Keratinocyte (primary cell): ENCODE measurements around the gene PPP1R37. TPM values are rescaled to one million over a fixed set of nuclear protein-coding genes. Genes with fewer than 3 reads are reported as not detected.

Experiments
- DNase-seq: peaks from one replicate; pipeline ENCODE4 v3.0.0-alpha.2; 2011; ENCODE audit warnings: low read depth, missing footprints, low spot score
- FAIRE-seq: peaks from 2 replicates; lab custom pipeline; 2011; peaks lifted over from hg19 to GRCh38; lab: Jason Lieb, UNC
- H2AFZ ChIP-seq: 2 replicates; pipeline ENCODE4 v1.6.0; 2012; ENCODE audit warnings: low read length, control low read depth, inconsistent platforms; ENCODE audit not compliant: control insufficient read depth
- H3K27ac ChIP-seq: 2 replicates; pipeline ENCODE4 v1.5.1; 2011; ENCODE audit warnings: low read length; ENCODE audit not compliant: control insufficient read depth, insufficient read depth
- H3K27me3 ChIP-seq: 3 replicates; pipeline ENCODE4 v1.6.0; 2011; ENCODE audit warnings: low read length; ENCODE audit not compliant: control insufficient read depth, insufficient read depth; ENCODE audit errors: extremely low read depth
- H3K36me3 ChIP-seq, 2 experiments: 2 replicates in 1 of 2; 3 replicates in 1 of 2; pipeline ENCODE4 v1.5.1; 2011; ENCODE audit warnings: low read length in 2 of 2, mild to moderate bottlenecking in 1 of 2; ENCODE audit not compliant: control insufficient read depth in 2 of 2, insufficient read depth in 2 of 2; ENCODE audit errors: extremely low read depth in 1 of 2
- H3K4me1 ChIP-seq: 3 replicates; pipeline ENCODE4 v1.5.1; 2011; ENCODE audit warnings: low read length; ENCODE audit not compliant: control insufficient read depth, insufficient read depth; ENCODE audit errors: extremely low read depth
- H3K4me2 ChIP-seq: 3 replicates; pipeline ENCODE4 v1.6.0; 2011; ENCODE audit warnings: low read depth, low read length; ENCODE audit not compliant: control insufficient read depth, insufficient read depth; ENCODE audit errors: extremely low read depth
- H3K4me3 ChIP-seq, 3 experiments: fragments of 200-600 bp in 1 of 3; sonication (generic) in 1 of 3; 2 replicates in 2 of 3; 3 replicates in 1 of 3; pipeline ENCODE4 v1.5.1; 2011 to 2016; ENCODE audit warnings: low read length in 3 of 3, mild to moderate bottlenecking in 3 of 3, control low read depth in 2 of 3, inconsistent platforms in 1 of 3, low read depth in 1 of 3, mixed read lengths in 1 of 3, mixed run types in 1 of 3, moderate library complexity in 1 of 3; ENCODE audit not compliant: control insufficient read depth in 2 of 3, insufficient read depth in 2 of 3; ENCODE audit errors: extremely low read depth in 1 of 3
- H3K79me2 ChIP-seq: 2 replicates; pipeline ENCODE4 v1.6.0; 2012; ENCODE audit warnings: low read length; ENCODE audit not compliant: control insufficient read depth, insufficient read depth
- H3K9ac ChIP-seq: 3 replicates; pipeline ENCODE4 v1.6.0; 2011; ENCODE audit warnings: low read length; ENCODE audit not compliant: control insufficient read depth, insufficient read depth; ENCODE audit errors: extremely low read depth
- H3K9me1 ChIP-seq: 3 replicates; pipeline ENCODE4 v1.6.0; 2011; ENCODE audit warnings: low read length; ENCODE audit not compliant: control insufficient read depth, insufficient read depth; ENCODE audit errors: extremely low read depth
- H3K9me3 ChIP-seq: 2 replicates; pipeline ENCODE4 v1.5.1; 2012; ENCODE audit warnings: low read depth, low read length; ENCODE audit not compliant: control insufficient read depth
- H4K20me1 ChIP-seq: 3 replicates; pipeline ENCODE4 v1.6.0; 2011; ENCODE audit warnings: low read length; ENCODE audit not compliant: control insufficient read depth, insufficient read depth; ENCODE audit errors: extremely low read depth
- EZH2 ChIP-seq: IDR thresholded peaks from one replicate; pipeline ENCODE4 v1.6.1; 2012; ENCODE audit warnings: inconsistent platforms, mild to moderate bottlenecking, low read length, moderate library complexity
- dilution Hi-C: fragments of 300-500 bp; cut with MboI; formaldehyde crosslinking; loops from one replicate; pipeline ENCODE4 v1.7.0; 2020; ENCODE audit warnings: low sequenced_read_pairs; ENCODE audit not compliant: extremely low pct_ligation_motif_present
- polyA plus RNA-seq, 5 experiments: library from polyadenylated mRNA; depleted of rRNA in 3 of 5; stranded (reverse) in 3 of 5; stranded (forward) in 1 of 5; unstranded in 1 of 5; fragments of >200 nt; gene quantifications; 1 replicate in 1 of 5; 2 replicates in 3 of 5; 3 replicates in 1 of 5; pipeline versions ENCODE4 v1.2.1 to v1.2.3, GENCODE V29; 2011 to 2012; ENCODE audit warnings: missing spikeins in 2 of 5, low read depth in 1 of 5, low replicate concordance in 1 of 5
- TF ChIP-seq, protein P1 (sequence below), 3 experiments: IDR thresholded peaks in 1 of 3; conservative IDR thresholded peaks in 1 of 3; optimal IDR thresholded peaks in 1 of 3; 2 replicates in 2 of 3; 3 replicates in 1 of 3; pipeline versions ENCODE3 to v1.5.1; 2011; ENCODE audit warnings: low read length in 3 of 3, mild to moderate bottlenecking in 3 of 3, moderate library complexity in 2 of 3, control low read depth in 1 of 3, inconsistent platforms in 1 of 3; ENCODE audit not compliant: insufficient read depth in 2 of 3; ENCODE audit errors: extremely low read depth in 1 of 3

The PPP1R37 gene
- polyA plus RNA-seq, 1 donor (not counting 4 experiments of a cell fraction or from before 2014, with no cell fraction given), result 8.6 TPM

DNA sequence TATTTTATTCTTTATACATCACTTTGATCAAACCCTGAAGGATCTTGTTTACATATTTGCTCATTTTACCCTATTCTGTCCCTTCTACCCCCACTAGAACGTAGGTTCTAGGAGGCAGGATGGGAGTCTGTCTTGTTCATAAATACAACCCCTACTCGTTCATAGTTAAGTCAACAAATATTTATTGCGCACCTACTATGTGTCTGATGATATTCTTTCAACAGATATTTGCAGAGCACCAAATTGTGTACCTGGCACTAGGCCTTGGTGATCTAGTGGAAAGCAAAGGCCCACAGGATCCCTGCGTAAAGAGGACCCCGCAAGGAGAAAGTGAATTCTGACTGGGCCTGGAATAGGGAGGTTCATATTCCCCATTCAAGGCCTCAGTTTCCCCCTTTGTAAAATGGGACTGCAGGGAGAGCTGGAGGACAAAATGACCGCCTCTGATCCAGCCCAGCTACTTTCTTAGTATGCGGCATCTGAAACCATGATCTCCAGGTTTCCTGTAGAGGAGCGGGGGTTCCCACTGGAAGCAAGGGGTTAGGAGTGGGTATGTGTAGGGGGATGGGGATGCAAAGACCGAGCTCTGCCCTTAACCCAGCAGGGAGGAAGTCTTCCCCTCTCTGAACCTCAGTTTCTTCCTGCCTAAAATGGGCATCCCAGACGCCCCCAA lies 14.5 kb upstream of the PPP1R37 start:
- Histone ChIP-seq H3K27me3 (no peaks in the 10 kb centered on the region), H2AFZ (peak overlapping the region; percentile 93), H3K4me3 (peak overlapping the region; percentile 84 to 98 (median 98)), H3K9me3 (no peaks in the 10 kb centered on the region), H3K9me1 (peaks cover 2% of the 10 kb centered on the region), H3K27ac (peak overlapping the region; percentile 93), H3K36me3 (peaks cover 3 to 7% of the 10 kb centered on the region in 2 experiments), H3K4me1 (peaks cover 22% of the 10 kb centered on the region), H4K20me1 (no peaks in the 10 kb centered on the region), H3K4me2 (peak overlapping the region; percentile 69), H3K9ac (peak overlapping the region; percentile 98), H3K79me2 (peaks cover 42% of the 10 kb centered on the region)
- DNase-seq, result no peak
- TF ChIP-seq, protein P1, sequence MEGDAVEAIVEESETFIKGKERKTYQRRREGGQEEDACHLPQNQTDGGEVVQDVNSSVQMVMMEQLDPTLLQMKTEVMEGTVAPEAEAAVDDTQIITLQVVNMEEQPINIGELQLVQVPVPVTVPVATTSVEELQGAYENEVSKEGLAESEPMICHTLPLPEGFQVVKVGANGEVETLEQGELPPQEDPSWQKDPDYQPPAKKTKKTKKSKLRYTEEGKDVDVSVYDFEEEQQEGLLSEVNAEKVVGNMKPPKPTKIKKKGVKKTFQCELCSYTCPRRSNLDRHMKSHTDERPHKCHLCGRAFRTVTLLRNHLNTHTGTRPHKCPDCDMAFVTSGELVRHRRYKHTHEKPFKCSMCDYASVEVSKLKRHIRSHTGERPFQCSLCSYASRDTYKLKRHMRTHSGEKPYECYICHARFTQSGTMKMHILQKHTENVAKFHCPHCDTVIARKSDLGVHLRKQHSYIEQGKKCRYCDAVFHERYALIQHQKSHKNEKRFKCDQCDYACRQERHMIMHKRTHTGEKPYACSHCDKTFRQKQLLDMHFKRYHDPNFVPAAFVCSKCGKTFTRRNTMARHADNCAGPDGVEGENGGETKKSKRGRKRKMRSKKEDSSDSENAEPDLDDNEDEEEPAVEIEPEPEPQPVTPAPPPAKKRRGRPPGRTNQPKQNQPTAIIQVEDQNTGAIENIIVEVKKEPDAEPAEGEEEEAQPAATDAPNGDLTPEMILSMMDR (optimal IDR thresholded peaks at IDR 0.05 in 1 of 3, IDR thresholded peaks at IDR 0.05 in 1 of 3, conservative IDR thresholded peaks at IDR 0.05 in 1 of 3; ENCODE audit: extremely low read depth in 1 of 3, insufficient read depth in 2 of 3, low read length in 3 of 3), result no peak
- no peak for TF ChIP-seq EZH2
- FAIRE-seq, result no peak
- dilution Hi-C loops, result no loop called here

DNA sequence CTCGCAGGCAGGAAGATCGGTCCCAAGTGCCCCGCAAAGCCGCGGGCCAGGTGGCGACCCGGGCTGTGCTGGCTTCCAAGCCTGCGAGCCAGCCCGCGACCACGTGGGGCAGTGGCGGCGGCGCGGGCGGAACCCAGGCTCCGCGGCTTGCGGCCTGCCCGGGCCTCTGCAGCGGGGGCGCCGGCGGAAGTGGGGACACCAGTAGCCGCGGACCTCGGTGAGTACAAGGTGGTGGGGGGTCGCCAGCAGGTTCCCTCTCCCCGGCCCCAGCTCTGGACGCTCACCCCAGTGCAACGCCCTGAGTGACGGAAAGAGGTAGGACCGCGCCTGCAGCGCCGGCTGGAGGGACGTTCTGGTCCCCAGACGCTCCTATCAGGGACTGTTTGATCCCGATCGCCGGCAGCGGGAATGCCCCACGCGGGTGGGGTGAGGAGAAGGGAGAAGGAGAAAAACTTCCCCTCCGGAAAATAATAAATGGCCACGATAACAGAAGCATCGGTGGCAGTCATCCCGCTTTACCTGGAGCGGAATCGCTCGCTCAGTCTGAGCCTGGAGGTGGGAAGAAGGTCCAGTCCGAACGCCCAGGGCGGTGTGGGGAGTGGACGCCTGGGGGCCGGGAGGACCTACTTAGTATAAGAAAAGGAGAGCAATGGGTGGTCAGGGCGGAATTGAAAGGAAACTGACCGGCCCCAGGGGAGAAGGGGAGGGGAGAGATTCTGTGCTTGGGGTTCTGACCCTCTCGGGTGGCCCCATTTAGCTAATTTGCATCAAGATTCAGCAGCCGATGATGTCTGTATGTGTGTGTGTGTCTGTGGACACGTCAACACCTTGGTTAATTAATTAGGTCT lies 13.7 kb upstream of the PPP1R37 start, which contains the start of gene GEMIN7:
TSS of gene GEMIN7 (plus strand) at position 198 of the 848 bp plus-strand sequence. CDS start 10,855 bp downstream, outside the sequence.
- Histone ChIP-seq H3K27ac (peak within 1 kb of the TSS; percentile 93), H3K79me2 (peaks cover 44% of the 10 kb centered on the region), H3K4me2 (peak within 1 kb of the TSS; percentile 96), H3K36me3 (peaks cover 3 to 7% of the 10 kb centered on the region in 2 experiments), H3K4me3 (peak within 1 kb of the TSS; percentile 84 to 98 (median 98)), H3K9ac (peak within 1 kb of the TSS; percentile 98), H3K4me1 (peaks cover 22% of the 10 kb centered on the region), H2AFZ (peak within 1 kb of the TSS; percentile 93), H4K20me1 (no peaks in the 10 kb centered on the region), H3K27me3 (no peaks in the 10 kb centered on the region), H3K9me1 (peaks cover 2% of the 10 kb centered on the region), H3K9me3 (no peaks in the 10 kb centered on the region)
- peak; percentile 44 for FAIRE-seq
- dilution Hi-C loops, result no loop called here
- TF ChIP-seq EZH2, result no peak
- TF ChIP-seq, protein P1 (optimal IDR thresholded peaks at IDR 0.05 in 1 of 3, IDR thresholded peaks at IDR 0.05 in 1 of 3, conservative IDR thresholded peaks at IDR 0.05 in 1 of 3; ENCODE audit: extremely low read depth in 1 of 3, insufficient read depth in 2 of 3, low read length in 3 of 3), result peak in 1 of 3 experiments; percentile 19
- no peak for DNase-seq
